AG09309 (cell line): ENCODE data around the gene BTRC.

ENCODE experiments used
- DNase-seq: peaks from one replicate; pipeline ENCODE4 v3.0.0-alpha.2; 2010; ENCODE audit warnings: low read depth
- H3K4me3 ChIP-seq: 2 replicates; pipeline ENCODE4 v1.5.1; 2011; ENCODE audit warnings: mild to moderate bottlenecking, low read depth, low read length, moderate library complexity; ENCODE audit not compliant: control insufficient read depth
- TF ChIP-seq, protein P1 (sequence below): IDR thresholded peaks from 2 replicates; pipeline ENCODE4 v1.5.1; 2011; ENCODE audit warnings: mild to moderate bottlenecking, low read depth, low read length, inconsistent platforms; ENCODE audit not compliant: insufficient read depth, control insufficient read depth; ENCODE audit errors: missing control alignments

BTRC gene

DNA sequence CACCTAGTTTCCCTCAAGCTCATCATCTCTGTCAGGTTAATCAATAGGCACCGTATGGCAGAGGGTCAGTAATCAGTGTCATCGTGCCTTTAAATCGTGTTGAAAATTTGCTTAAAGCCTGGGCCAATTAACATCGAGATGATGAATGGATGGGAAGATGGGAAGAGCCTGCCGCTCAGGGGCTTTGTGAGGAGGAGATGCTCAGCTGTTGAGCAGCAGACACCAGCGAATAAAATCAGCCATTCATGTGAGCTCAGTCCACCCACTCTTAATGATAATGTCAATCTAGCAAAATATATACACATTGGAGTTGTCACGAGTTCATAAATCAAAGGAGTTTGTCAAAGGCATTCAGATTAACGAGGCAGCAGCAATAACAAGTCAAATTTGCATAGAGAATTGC is 97.7 kb downstream of the BTRC start:
- H3K4me3 ChIP-seq: no peak overlapping the region
- DNase-seq: no peak
- TF ChIP-seq, protein P1, sequence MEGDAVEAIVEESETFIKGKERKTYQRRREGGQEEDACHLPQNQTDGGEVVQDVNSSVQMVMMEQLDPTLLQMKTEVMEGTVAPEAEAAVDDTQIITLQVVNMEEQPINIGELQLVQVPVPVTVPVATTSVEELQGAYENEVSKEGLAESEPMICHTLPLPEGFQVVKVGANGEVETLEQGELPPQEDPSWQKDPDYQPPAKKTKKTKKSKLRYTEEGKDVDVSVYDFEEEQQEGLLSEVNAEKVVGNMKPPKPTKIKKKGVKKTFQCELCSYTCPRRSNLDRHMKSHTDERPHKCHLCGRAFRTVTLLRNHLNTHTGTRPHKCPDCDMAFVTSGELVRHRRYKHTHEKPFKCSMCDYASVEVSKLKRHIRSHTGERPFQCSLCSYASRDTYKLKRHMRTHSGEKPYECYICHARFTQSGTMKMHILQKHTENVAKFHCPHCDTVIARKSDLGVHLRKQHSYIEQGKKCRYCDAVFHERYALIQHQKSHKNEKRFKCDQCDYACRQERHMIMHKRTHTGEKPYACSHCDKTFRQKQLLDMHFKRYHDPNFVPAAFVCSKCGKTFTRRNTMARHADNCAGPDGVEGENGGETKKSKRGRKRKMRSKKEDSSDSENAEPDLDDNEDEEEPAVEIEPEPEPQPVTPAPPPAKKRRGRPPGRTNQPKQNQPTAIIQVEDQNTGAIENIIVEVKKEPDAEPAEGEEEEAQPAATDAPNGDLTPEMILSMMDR: no peak

DNA sequence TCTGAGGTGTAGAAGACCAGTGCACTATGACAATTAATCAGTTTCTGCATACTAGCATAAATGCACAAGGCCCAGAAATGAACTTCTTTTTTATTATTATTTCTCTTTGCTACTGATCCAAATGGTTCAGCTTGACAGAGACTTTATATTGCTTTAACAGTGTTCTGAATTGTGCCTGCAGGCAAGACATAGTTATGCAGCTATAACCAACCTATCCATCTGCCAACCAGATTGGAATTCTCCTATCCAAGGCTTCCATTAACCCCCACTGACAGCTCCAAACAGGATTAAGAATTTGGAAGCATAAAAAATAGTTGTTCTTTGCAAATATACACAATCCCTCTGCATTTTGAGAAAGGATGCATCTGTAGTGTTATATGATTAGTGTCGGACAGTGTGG is 98.2 kb downstream of the BTRC start:
- TF ChIP-seq, protein P1: no peak
- DNase-seq: no peak
- H3K4me3 ChIP-seq: no peak overlapping the region

DNA sequence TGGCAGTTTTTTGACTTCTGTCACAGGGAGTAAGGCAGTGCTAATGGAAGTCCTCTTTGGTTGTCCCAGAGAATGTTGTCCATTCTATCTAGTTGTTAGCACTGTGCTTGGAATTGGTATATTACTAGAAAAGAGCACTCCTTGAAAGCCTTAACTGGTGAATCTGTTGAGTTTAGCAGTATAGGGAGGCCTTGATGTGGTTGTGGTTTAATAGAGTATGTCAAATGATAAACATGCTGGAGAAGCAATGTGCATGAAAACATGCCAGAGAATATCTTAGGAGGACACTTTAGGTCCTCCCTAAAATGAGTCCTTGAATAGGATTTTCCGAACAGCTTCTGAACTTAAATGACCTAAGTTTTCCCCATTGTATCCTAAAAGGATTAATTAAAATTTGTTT is 98.6 kb downstream of the BTRC start:
- DNase-seq: no peak
- TF ChIP-seq, protein P1: no peak
- H3K4me3 ChIP-seq: no peak overlapping the region

- no peak overlapping the region for H3K4me3 ChIP-seq
- TF ChIP-seq, protein P1: no peak
- no peak for DNase-seq
Measured at GRCh38 chr10:101453318-101453717, 99.4 kb downstream of the BTRC start.

- DNase-seq: peak; percentile 21
- H3K4me3 ChIP-seq: no peak overlapping the region
- TF ChIP-seq, protein P1: no peak
Measured at GRCh38 chr10:101453791-101454718, 100.1 kb downstream of the BTRC start.

- DNase-seq: no peak
- TF ChIP-seq, protein P1: no peak
- no peak overlapping the region for H3K4me3 ChIP-seq
Measured at GRCh38 chr10:101458869-101459268, 104.9 kb downstream of the BTRC start.
